ENCODE results near the gene PMM1. TPM values are rescaled to one million over a fixed set of nuclear protein-coding genes. Genes with fewer than 3 reads are reported as not detected.
"Not testable (repeated sequence)": the region's sequence is repeated elsewhere in the genome, so short reads cannot be mapped to it uniquely, and the experiment has no call there.

The PMM1 gene
- polyA plus RNA-seq, 1 of the 3 experiments (the other 2 are of a cell fraction) = 46.4 TPM

- Histone ChIP-seq H3K79me2 (ENCODE audit: insufficient read depth) (peaks cover 54% of the 10 kb centered on the region), H3K9ac (no peak overlapping the region), H3K27ac (ENCODE audit: low read depth in 2 of 2, low read length in 1 of 2) (no peak overlapping the region), H3K9me3 (no peaks in the 10 kb centered on the region), H3K4me3 (ENCODE audit: low read depth in 2 of 2, low read length in 1 of 2) (no peak overlapping the region), H3K27me3 (ENCODE audit: insufficient read depth) (no peaks in the 10 kb centered on the region), H3K4me1 (ENCODE audit: control insufficient read depth in 1 of 2, insufficient read depth in 2 of 2, low read depth in 1 of 2, low read length in 1 of 2) (no peaks in the 10 kb centered on the region), H3K36me3 (replicated peaks in 1 of 2; ENCODE audit: control insufficient read depth in 1 of 2, insufficient read depth in 2 of 2, low read length in 1 of 2) (peaks cover 7 to 16% of the 10 kb centered on the region in 2 experiments), H3K9me2 (no peaks in the 10 kb centered on the region), H4K20me1 (ENCODE audit: insufficient read depth) (peaks cover 3% of the 10 kb centered on the region; the same call in 1 of the 2 replicates), H3K4me2 (no peak overlapping the region), H3F3A (replicated peaks; ENCODE audit: insufficient read depth) (peaks cover 6% of the 10 kb centered on the region), H2AFZ (ENCODE audit: low read depth) (no peak overlapping the region)
- WGBS (ENCODE audit: low lambda C conversion rate) = 92% methylated on average over 5 of the region's 5 CpGs
- POLR2A ChIA-PET = no interaction called here
- no peak for DNase-seq
- TF ChIP-seq MAX (IDR thresholded peaks at IDR 0.05; ENCODE audit: low read depth) (no peak), YY1 (IDR thresholded peaks at IDR 0.05; ENCODE audit: low read depth) (no peak), CTCF (IDR thresholded peaks at IDR 0.05) (no peak), POLR2AphosphoS5 (IDR thresholded peaks at IDR 0.05; ENCODE audit: low read depth, low read length) (no peak), USF1 (IDR thresholded peaks at IDR 0.05; ENCODE audit: borderline replicate concordance, low read depth) (no peak), RAD21 (IDR thresholded peaks at IDR 0.05; ENCODE audit: low read length) (no peak), CHD2 (IDR thresholded peaks at IDR 0.05; ENCODE audit: low read length, partially characterized antibody) (no peak), NFIC (IDR thresholded peaks at IDR 0.05; ENCODE audit: borderline replicate concordance) (no peak), TCF12 (IDR thresholded peaks at IDR 0.05) (no peak), EP300 (IDR thresholded peaks at IDR 0.05; ENCODE audit: borderline replicate concordance in 1 of 2, low read depth in 1 of 2, low read length in 1 of 2) (no peak), NRF1 (IDR thresholded peaks at IDR 0.05; ENCODE audit: low read depth, low read length) (no peak), GABPA (IDR thresholded peaks at IDR 0.05; ENCODE audit: low read depth) (no peak), FOXJ3 (CRISPR knock-in tag; IDR thresholded peaks at IDR 0.05) (no peak), USF2 (IDR thresholded peaks at IDR 0.05; ENCODE audit: borderline replicate concordance, low read depth, low read length) (no peak), FOXM1 (IDR thresholded peaks at IDR 0.05; ENCODE audit: low read depth) (no peak)
- CTCF ChIA-PET = no interaction called here
These were observed 48.5 kb upstream of the PMM1 start for GRCh38 chr22:41638124-41638523.

- H2AFZ ChIP-seq (ENCODE audit: low read depth); H3K9me2 ChIP-seq; H3K9me3 ChIP-seq; H3K4me3 ChIP-seq (ENCODE audit: low read depth in 2 of 2, low read length in 1 of 2); H3K27ac ChIP-seq (ENCODE audit: low read depth in 2 of 2, low read length in 1 of 2); H3F3A ChIP-seq (replicated peaks; ENCODE audit: insufficient read depth); H3K9ac ChIP-seq; H3K4me2 ChIP-seq; DNase-seq; H3K4me1 ChIP-seq (ENCODE audit: control insufficient read depth in 1 of 2, insufficient read depth in 2 of 2, low read depth in 1 of 2, low read length in 1 of 2); H3K27me3 ChIP-seq (ENCODE audit: insufficient read depth); H4K20me1 ChIP-seq (ENCODE audit: insufficient read depth): not testable (repeated sequence)
- Histone ChIP-seq H3K79me2 (ENCODE audit: insufficient read depth) (peaks cover 49% of the 10 kb centered on the region), H3K36me3 (replicated peaks in 1 of 2; ENCODE audit: control insufficient read depth in 1 of 2, insufficient read depth in 2 of 2, low read length in 1 of 2) (peaks cover 7 to 16% of the 10 kb centered on the region in 2 experiments)
- ChIA-PET POLR2A (interaction anchor here (0.6 kb wide), 1 partner anchor 152 kb away, joined by 3 read pairs; no protein-coding TSS in a partner anchor), CTCF (interaction anchor here (0.7 kb wide), 1 partner anchor 28 kb away, joined by 3 read pairs; no protein-coding TSS in a partner anchor)
- 100% methylated on average over 2 of the region's 8 CpGs for WGBS (ENCODE audit: low lambda C conversion rate)
These were observed 48.0 kb upstream of the PMM1 start for GRCh38 chr22:41637623-41638022.

Data from SK-N-SH (cell line).